Stimulated activated CD4-positive, alpha-beta T cell treated with anti-CD3 and anti-CD28 coated beads, Interleukin-12 subunit alpha, Interleukin-12 subunit beta, amount 100 ng/mL, for 48 hours (primary cell): ENCODE measurements around the gene IGBP1.
"Not testable (repeated sequence)": the region's sequence is repeated elsewhere in the genome, so short reads cannot be mapped to it uniquely, and the experiment has no call there.

Experiments used
- DNase-seq, 3 donors: peaks; one replicate each; pipeline ENCODE4 v3.0.0-alpha.2; 2020; ENCODE audit warnings: low read depth in 2 of 3, low spot score in 1 of 3

The IGBP1 gene

GRCh38 chrX:70133303-70134115, at the start of gene IGBP1:
Gene IGBP1 (plus strand): TSS chrX:70133447. CDS start chrX:70133948, 501 bp downstream.
- peak; percentile 51 to 62 (median 57) for DNase-seq

- no peak for DNase-seq
These were observed 48.5 kb upstream of the IGBP1 start for GRCh38 chrX:70084592-70085240.

GRCh38 chrX:70087857-70088630, 45.2 kb upstream of the IGBP1 start:
- no peak for DNase-seq

- no peak for DNase-seq
These were observed 44.5 kb upstream of the IGBP1 start for GRCh38 chrX:70088751-70089150.

- DNase-seq, result no peak
These were observed 43.5 kb upstream of the IGBP1 start for GRCh38 chrX:70089604-70090297.

GRCh38 chrX:70092247-70092646, 41.0 kb upstream of the IGBP1 start:
- DNase-seq, result no peak

GRCh38 chrX:70096052-70096451, 37.2 kb upstream of the IGBP1 start:
- no peak for DNase-seq

GRCh38 chrX:70105229-70105628, 28.0 kb upstream of the IGBP1 start:
- DNase-seq, result no peak

- not testable (repeated sequence) for DNase-seq
These were observed 21.7 kb upstream of the IGBP1 start for GRCh38 chrX:70111436-70112026.

GRCh38 chrX:70117738-70118137, 15.5 kb upstream of the IGBP1 start:
- DNase-seq, result no peak

- not testable (repeated sequence) for DNase-seq
These were observed 10.2 kb upstream of the IGBP1 start for GRCh38 chrX:70123014-70123413.

GRCh38 chrX:70124678-70125077, 8.6 kb upstream of the IGBP1 start:
- no peak for DNase-seq

- DNase-seq, result no peak
These were observed 5.2 kb upstream of the IGBP1 start for GRCh38 chrX:70128071-70128470.

GRCh38 chrX:70129816-70130215, 3.4 kb upstream of the IGBP1 start:
- no peak for DNase-seq

- DNase-seq, result no peak
These were observed 1.0 kb upstream of the IGBP1 start for GRCh38 chrX:70132224-70132623.

GRCh38 chrX:70132877-70133302, 357 bp upstream of the IGBP1 start:
- peak in 1 of 3 donors; percentile 11 for DNase-seq

- no peak for DNase-seq
These were observed 850 bp downstream of the IGBP1 start for GRCh38 chrX:70134116-70134477.

GRCh38 chrX:70138622-70139021, 5.4 kb downstream of the IGBP1 start:
- DNase-seq, result no peak

GRCh38 chrX:70139736-70140135, 6.5 kb downstream of the IGBP1 start:
- DNase-seq, result no peak

- no peak for DNase-seq
These were observed 8.1 kb downstream of the IGBP1 start for GRCh38 chrX:70141373-70141772.
